GM10266 (cell line): ENCODE data around the gene SSPN.
"Not testable (repeated sequence)": the region's sequence is repeated elsewhere in the genome, so short reads cannot be mapped to it uniquely, and the experiment has no call there.

ENCODE experiments used
- DNase-seq: peaks from one replicate; pipeline ENCODE4 v3.0.0; 2012; ENCODE audit errors: extremely low spot score
- TF ChIP-seq, protein P1 (sequence below): IDR thresholded peaks from 2 replicates; pipeline ENCODE4 v1.5.1; 2012; ENCODE audit warnings: mild to moderate bottlenecking, low read depth; ENCODE audit not compliant: control insufficient read depth, insufficient read depth; ENCODE audit errors: missing control alignments

The SSPN gene

GRCh38 chr12:26227361-26227745 is 32.0 kb downstream of the SSPN start:
- TF ChIP-seq, protein P1, sequence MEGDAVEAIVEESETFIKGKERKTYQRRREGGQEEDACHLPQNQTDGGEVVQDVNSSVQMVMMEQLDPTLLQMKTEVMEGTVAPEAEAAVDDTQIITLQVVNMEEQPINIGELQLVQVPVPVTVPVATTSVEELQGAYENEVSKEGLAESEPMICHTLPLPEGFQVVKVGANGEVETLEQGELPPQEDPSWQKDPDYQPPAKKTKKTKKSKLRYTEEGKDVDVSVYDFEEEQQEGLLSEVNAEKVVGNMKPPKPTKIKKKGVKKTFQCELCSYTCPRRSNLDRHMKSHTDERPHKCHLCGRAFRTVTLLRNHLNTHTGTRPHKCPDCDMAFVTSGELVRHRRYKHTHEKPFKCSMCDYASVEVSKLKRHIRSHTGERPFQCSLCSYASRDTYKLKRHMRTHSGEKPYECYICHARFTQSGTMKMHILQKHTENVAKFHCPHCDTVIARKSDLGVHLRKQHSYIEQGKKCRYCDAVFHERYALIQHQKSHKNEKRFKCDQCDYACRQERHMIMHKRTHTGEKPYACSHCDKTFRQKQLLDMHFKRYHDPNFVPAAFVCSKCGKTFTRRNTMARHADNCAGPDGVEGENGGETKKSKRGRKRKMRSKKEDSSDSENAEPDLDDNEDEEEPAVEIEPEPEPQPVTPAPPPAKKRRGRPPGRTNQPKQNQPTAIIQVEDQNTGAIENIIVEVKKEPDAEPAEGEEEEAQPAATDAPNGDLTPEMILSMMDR, result no peak

DNA sequence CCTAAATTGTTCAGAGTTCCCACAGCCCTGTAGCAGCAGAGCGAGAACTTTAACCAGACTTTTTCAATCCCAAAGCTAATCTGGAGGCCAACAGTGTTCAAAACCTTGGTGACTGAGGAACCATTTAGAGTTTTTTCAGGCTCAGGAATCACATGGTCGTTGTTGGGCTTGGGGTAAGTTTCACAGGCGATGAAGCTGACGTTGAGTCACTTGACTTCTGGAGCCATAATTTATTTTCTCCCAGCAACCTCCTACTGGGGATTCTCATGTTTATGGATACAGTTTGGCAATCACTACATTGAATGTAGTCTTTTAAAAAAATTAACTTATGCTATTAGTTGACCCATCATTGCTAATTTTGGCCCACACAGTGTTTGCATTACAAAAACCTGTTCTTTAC is 34.5 kb downstream of the SSPN start:
- DNase-seq, result no peak
- TF ChIP-seq, protein P1, result no peak

More at GRCh38 chr12:26227361-26227745, 32.0 kb downstream of the SSPN start:
- no peak for DNase-seq

- TF ChIP-seq, protein P1, result no peak
Measured at GRCh38 chr12:26231470-26231869, 36.1 kb downstream of the SSPN start.

DNA sequence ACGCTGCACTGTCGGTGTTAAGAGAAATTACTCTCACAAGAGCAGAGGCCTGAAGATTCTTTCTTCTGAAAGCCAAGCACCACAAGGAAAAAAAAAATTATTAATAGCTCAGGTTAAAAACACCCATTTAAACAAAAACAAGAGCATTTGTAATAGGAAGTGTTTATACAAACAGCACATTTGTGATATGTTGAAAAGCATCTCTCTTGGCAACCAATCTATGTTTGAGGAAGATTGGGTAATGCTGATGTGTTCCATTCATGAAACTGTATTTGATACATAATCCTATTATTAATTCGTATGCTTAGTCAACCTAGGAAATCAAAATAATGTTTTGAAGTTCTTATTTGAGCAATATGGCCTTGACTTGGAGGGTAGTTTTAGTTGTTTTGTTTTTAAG is 36.5 kb downstream of the SSPN start:
- DNase-seq, result no peak
- TF ChIP-seq, protein P1, result no peak

More at GRCh38 chr12:26231470-26231869, 36.1 kb downstream of the SSPN start:
- no peak for DNase-seq

GRCh38 chr12:26233631-26234030 is 38.3 kb downstream of the SSPN start:
- TF ChIP-seq, protein P1, result no peak
- DNase-seq, result no peak

GRCh38 chr12:26235465-26235864 is 40.1 kb downstream of the SSPN start:
- DNase-seq, result not testable (repeated sequence)

DNA sequence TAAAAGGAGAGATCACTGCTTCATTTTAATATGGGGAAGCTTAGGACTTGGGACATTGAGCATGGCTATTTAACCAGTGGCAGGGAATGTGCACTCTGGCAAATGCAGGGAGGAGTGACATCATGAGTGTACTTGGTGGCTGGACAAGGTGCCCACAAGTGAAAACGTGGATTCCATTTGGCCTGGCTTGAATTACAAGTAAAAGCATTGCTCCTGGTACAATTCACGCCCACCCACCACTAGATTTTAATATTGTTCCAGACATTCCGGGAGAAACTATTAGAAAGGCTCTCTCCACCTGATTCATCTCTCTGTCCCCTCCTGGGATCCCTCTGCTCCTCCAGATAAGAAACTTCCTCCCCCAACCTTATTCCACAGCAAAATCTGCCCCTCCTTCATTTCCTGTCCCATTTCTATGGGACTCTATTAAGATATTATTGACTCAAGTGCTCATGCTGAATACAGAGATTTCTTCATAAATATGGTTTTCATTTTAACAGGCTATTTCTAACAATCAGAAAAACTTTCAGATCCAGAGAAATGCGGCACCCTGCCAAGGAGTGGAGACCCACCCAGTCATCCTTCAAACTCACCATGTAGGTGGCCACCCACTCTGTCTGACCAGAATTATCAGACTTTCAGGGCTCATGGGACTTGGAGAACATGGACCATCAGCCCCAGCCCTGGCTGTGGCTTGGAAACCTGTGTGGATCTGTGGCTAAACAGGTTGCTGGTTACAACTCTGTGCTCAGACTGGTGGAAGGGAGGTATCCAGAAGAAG is 43.2 kb downstream of the SSPN start:
- TF ChIP-seq, protein P1, result no peak
- DNase-seq, result no peak
